Stomach smooth muscle (tissue), 2 donors: Measurements from ENCODE around the gene MGAT4A.

Source experiments
- H3K27ac ChIP-seq: one replicate; pipeline ENCODE4 v1.7.0; 2013; ENCODE audit warnings: mild to moderate bottlenecking, low read length, inconsistent platforms
- H3K27me3 ChIP-seq, 2 donors: one replicate each; pipeline ENCODE4 v1.7.0; 2013; ENCODE audit warnings: low read length in 2 of 2; ENCODE audit not compliant: insufficient read depth in 2 of 2, control insufficient read depth in 1 of 2
- H3K36me3 ChIP-seq, 2 donors: one replicate each; pipeline ENCODE4 v1.7.0; 2013; ENCODE audit warnings: low read length in 2 of 2; ENCODE audit not compliant: control insufficient read depth in 2 of 2, insufficient read depth in 2 of 2
- H3K4me1 ChIP-seq: one replicate; pipeline ENCODE4 v1.7.0; 2013; ENCODE audit warnings: low read length; ENCODE audit not compliant: control insufficient read depth, insufficient read depth
- H3K4me3 ChIP-seq, 2 donors: one replicate each; pipeline ENCODE4 v1.7.0; 2013; ENCODE audit warnings: low read length in 2 of 2
- H3K9ac ChIP-seq, 2 donors: one replicate each; pipeline ENCODE4 v1.7.0; 2013; ENCODE audit warnings: low read length in 2 of 2, mild to moderate bottlenecking in 1 of 2
- H3K9me3 ChIP-seq, 2 donors: one replicate each; pipeline ENCODE4 v1.7.0; 2013; ENCODE audit warnings: low read length in 2 of 2; ENCODE audit not compliant: control insufficient read depth in 2 of 2
- donor health status: healthy.
- donor health status: Pancreatic carcinoma.

MGAT4A gene

GRCh38 chr2:98702127-98702802 lies 28.7 kb downstream of the MGAT4A start:
- Histone ChIP-seq H3K9ac (peak overlapping the region; percentile 0 to 52), H3K4me1 (peaks cover 34% of the 10 kb centered on the region), H3K4me3 (peak overlapping the region; percentile 51 to 59), H3K27ac (peak overlapping the region; percentile 79), H3K27me3 (no peaks in the 10 kb centered on the region), H3K36me3 (no peaks in the 10 kb centered on the region), H3K9me3 (no peaks in the 10 kb centered on the region)

- Histone ChIP-seq H3K27ac (peak overlapping the region; percentile 79), H3K9ac (no peak overlapping the region), H3K4me3 (no peak overlapping the region), H3K27me3 (no peaks in the 10 kb centered on the region), H3K4me1 (peaks cover 34% of the 10 kb centered on the region), H3K36me3 (no peaks in the 10 kb centered on the region), H3K9me3 (no peaks in the 10 kb centered on the region)
Observed at GRCh38 chr2:98701230-98701629, 29.7 kb downstream of the MGAT4A start.

GRCh38 chr2:98698896-98699295 lies 32.0 kb downstream of the MGAT4A start:
- Histone ChIP-seq H3K4me1 (peaks cover 23% of the 10 kb centered on the region), H3K27me3 (no peaks in the 10 kb centered on the region), H3K9me3 (no peaks in the 10 kb centered on the region), H3K36me3 (no peaks in the 10 kb centered on the region), H3K9ac (no peak overlapping the region), H3K27ac (no peak overlapping the region), H3K4me3 (no peak overlapping the region)

- H3K9ac ChIP-seq, result no peak overlapping the region
- H3K27ac ChIP-seq, result no peak overlapping the region
- H3K27me3 ChIP-seq, result no peaks in the 10 kb centered on the region
- no peaks in the 10 kb centered on the region for H3K9me3 ChIP-seq
- peaks cover 15% of the 10 kb centered on the region for H3K4me1 ChIP-seq
- no peaks in the 10 kb centered on the region for H3K36me3 ChIP-seq
- H3K4me3 ChIP-seq, result no peak overlapping the region
Observed at GRCh38 chr2:98697651-98698337, 33.1 kb downstream of the MGAT4A start.

- H3K9ac ChIP-seq, result no peak overlapping the region
- no peaks in the 10 kb centered on the region for H3K9me3 ChIP-seq
- H3K4me3 ChIP-seq, result no peak overlapping the region
- no peaks in the 10 kb centered on the region for H3K36me3 ChIP-seq
- no peaks in the 10 kb centered on the region for H3K27me3 ChIP-seq
- H3K27ac ChIP-seq, result no peak overlapping the region
- H3K4me1 ChIP-seq, result peaks cover 2% of the 10 kb centered on the region
Observed at GRCh38 chr2:98696200-98696599, 34.7 kb downstream of the MGAT4A start.

- Histone ChIP-seq H3K9me3 (no peaks in the 10 kb centered on the region), H3K36me3 (no peaks in the 10 kb centered on the region), H3K4me1 (peaks cover 2% of the 10 kb centered on the region), H3K27ac (no peak overlapping the region), H3K27me3 (no peaks in the 10 kb centered on the region), H3K4me3 (no peak overlapping the region), H3K9ac (no peak overlapping the region)
Observed at GRCh38 chr2:98695255-98695654, 35.7 kb downstream of the MGAT4A start.

- Histone ChIP-seq H3K9ac (no peak overlapping the region), H3K4me3 (no peak overlapping the region), H3K9me3 (no peaks in the 10 kb centered on the region), H3K36me3 (no peaks in the 10 kb centered on the region), H3K27ac (no peak overlapping the region), H3K4me1 (peaks cover 4% of the 10 kb centered on the region), H3K27me3 (no peaks in the 10 kb centered on the region)
Observed at GRCh38 chr2:98693477-98693876, 37.5 kb downstream of the MGAT4A start.

- Histone ChIP-seq H3K9ac (no peak overlapping the region), H3K9me3 (no peaks in the 10 kb centered on the region), H3K36me3 (no peaks in the 10 kb centered on the region), H3K4me1 (peaks cover 4% of the 10 kb centered on the region), H3K4me3 (no peak overlapping the region), H3K27ac (no peak overlapping the region), H3K27me3 (no peaks in the 10 kb centered on the region)
Observed at GRCh38 chr2:98692090-98693054, 38.6 kb downstream of the MGAT4A start.

GRCh38 chr2:98691303-98691702 lies 39.6 kb downstream of the MGAT4A start:
- Histone ChIP-seq H3K36me3 (no peaks in the 10 kb centered on the region), H3K4me1 (peaks cover 4% of the 10 kb centered on the region), H3K9me3 (no peaks in the 10 kb centered on the region), H3K27ac (no peak overlapping the region), H3K4me3 (no peak overlapping the region), H3K9ac (no peak overlapping the region), H3K27me3 (no peaks in the 10 kb centered on the region)

- H3K9ac ChIP-seq, result no peak overlapping the region
- H3K36me3 ChIP-seq, result no peaks in the 10 kb centered on the region
- no peaks in the 10 kb centered on the region for H3K9me3 ChIP-seq
- H3K27me3 ChIP-seq, result no peaks in the 10 kb centered on the region
- no peak overlapping the region for H3K27ac ChIP-seq
- no peak overlapping the region for H3K4me3 ChIP-seq
- H3K4me1 ChIP-seq, result peaks cover 8% of the 10 kb centered on the region
Observed at GRCh38 chr2:98685930-98686887, 44.7 kb downstream of the MGAT4A start.
